NB4 (cell line): ENCODE measurements around the gene KMT2B.

ENCODE experiments used
- POLR2A ChIP-seq: IDR thresholded peaks from 2 replicates; pipeline ENCODE4 v1.6.1; 2011; ENCODE audit warnings: mild to moderate bottlenecking; ENCODE audit not compliant: insufficient read length; ENCODE audit errors: extremely low read depth
- TF ChIP-seq, protein P1 (sequence below): IDR thresholded peaks from one replicate; pipeline ENCODE4 v1.5.1; 2012; ENCODE audit warnings: low read depth, low read length

DNA sequence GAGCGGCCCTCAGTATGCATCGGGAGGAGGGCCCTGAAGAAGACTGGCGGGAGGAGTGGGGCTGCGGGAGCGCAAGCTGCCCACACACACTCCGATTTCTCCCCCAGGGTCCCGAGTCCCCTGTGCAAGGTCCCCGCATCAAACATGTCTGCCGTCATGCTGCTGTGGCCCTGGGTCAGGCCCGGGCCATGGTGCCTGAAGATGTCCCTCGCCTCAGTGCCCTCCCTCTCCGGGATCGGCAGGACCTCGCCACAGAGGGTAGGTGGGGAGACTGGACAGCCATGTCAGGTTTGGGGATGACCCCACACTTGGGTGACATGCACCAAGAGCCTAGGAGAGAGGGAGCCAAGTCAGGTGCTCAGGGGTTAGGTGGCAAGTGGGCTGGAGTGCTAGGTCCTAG lies 4.7 kb downstream of the KMT2B start:
- TF ChIP-seq, protein P1, sequence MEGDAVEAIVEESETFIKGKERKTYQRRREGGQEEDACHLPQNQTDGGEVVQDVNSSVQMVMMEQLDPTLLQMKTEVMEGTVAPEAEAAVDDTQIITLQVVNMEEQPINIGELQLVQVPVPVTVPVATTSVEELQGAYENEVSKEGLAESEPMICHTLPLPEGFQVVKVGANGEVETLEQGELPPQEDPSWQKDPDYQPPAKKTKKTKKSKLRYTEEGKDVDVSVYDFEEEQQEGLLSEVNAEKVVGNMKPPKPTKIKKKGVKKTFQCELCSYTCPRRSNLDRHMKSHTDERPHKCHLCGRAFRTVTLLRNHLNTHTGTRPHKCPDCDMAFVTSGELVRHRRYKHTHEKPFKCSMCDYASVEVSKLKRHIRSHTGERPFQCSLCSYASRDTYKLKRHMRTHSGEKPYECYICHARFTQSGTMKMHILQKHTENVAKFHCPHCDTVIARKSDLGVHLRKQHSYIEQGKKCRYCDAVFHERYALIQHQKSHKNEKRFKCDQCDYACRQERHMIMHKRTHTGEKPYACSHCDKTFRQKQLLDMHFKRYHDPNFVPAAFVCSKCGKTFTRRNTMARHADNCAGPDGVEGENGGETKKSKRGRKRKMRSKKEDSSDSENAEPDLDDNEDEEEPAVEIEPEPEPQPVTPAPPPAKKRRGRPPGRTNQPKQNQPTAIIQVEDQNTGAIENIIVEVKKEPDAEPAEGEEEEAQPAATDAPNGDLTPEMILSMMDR = no peak
- TF ChIP-seq POLR2A = no peak
